ENCODE results near the gene KIAA1671.

The KIAA1671 gene

DNA sequence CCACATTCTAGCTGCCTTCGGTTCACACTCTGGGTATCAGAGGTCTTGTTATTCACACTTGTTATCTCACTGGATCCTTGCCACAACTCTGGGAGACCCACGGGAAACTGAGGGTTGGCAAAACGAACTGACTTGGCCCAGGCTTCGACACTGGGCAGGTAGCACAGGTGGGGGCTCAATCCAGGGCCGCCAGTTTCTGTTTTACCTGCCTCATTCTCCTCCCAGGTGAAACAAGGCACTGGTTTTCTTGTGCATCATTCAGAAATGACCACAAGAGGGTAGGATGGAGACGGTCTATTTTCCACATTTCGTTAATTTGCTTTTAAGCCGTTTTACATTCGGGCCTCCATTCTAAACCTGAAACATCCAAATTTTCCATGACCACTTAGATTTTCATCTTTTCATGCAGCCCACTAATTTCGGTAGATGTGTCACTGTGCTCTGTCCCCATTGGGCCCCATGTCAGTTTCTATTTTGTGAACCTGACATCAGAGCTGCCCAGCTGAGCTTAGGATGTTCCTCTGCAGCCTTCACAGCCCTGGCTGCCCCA, 108.1 kb downstream of the KIAA1671 start:
- no peak for DNase-seq (ENCODE audit: low spot score)
- TF ChIP-seq CTCF (IDR thresholded peaks at IDR 0.05; ENCODE audit: borderline replicate concordance, control extremely low read depth, extremely low read depth, insufficient read depth, missing control alignments) = peak; percentile 6
- in situ Hi-C loops (cut with MboI; ENCODE audit: low sequenced_read_pairs, unreplicated experiment) = no loop called here

GRCh38 chr22:25061134-25061533, 108.6 kb downstream of the KIAA1671 start:
- DNase-seq (ENCODE audit: low spot score) = no peak
- no peak for TF ChIP-seq CTCF (IDR thresholded peaks at IDR 0.05; ENCODE audit: borderline replicate concordance, control extremely low read depth, extremely low read depth, insufficient read depth, missing control alignments)
- in situ Hi-C loops (cut with MboI; ENCODE audit: low sequenced_read_pairs, unreplicated experiment) = no loop called here

DNA sequence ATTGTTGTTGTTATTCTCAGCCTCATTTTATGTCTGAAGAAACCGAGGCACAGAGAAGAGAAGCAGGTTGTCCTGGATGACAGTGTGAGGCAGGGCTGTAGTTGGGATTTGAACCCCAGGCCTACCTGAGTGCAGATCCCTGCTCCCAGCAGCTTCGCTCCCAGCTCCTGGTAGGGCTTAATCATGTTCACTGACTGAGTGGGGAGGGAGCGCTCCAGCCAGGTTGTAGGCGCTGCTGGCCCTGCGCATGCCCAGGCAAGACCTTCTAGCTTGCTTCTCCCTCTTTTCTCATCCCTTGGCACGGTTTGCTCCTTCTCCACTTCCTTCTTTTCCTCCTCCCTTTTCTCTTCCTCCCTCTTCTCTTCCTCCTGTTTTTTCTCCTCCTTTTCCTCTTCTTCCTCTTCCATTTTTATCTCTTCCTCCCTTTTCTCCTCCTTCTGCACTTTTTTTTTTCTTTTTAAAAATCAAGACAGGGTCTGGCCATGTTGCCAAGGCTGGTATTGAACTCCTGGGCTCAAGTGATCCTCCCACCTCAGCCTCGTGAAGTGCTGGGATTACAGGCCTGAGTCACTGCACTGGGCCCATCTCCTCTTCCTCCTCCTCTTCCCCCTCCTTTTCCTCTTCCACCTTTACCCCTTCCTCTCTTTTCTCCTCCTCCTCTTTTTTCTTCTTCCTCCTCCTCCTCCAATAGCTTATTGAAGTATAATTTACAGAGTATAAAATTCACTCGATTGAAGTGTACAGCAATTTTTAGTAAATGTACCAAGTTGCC, 109.3 kb downstream of the KIAA1671 start:
- no peak for TF ChIP-seq CTCF (IDR thresholded peaks at IDR 0.05; ENCODE audit: borderline replicate concordance, control extremely low read depth, extremely low read depth, insufficient read depth, missing control alignments)
- in situ Hi-C loops (cut with MboI; ENCODE audit: low sequenced_read_pairs, unreplicated experiment) = no loop called here

GRCh38 chr22:25062386-25063085, 110.0 kb downstream of the KIAA1671 start:
- DNase-seq (ENCODE audit: low spot score) = no peak
- no peak for TF ChIP-seq CTCF (IDR thresholded peaks at IDR 0.05; ENCODE audit: borderline replicate concordance, control extremely low read depth, extremely low read depth, insufficient read depth, missing control alignments)
- in situ Hi-C loops (cut with MboI; ENCODE audit: low sequenced_read_pairs, unreplicated experiment) = no loop called here

More for the DNA sequence above, 109.3 kb downstream of the KIAA1671 start:
- no peak for DNase-seq (ENCODE audit: low spot score)

DNA sequence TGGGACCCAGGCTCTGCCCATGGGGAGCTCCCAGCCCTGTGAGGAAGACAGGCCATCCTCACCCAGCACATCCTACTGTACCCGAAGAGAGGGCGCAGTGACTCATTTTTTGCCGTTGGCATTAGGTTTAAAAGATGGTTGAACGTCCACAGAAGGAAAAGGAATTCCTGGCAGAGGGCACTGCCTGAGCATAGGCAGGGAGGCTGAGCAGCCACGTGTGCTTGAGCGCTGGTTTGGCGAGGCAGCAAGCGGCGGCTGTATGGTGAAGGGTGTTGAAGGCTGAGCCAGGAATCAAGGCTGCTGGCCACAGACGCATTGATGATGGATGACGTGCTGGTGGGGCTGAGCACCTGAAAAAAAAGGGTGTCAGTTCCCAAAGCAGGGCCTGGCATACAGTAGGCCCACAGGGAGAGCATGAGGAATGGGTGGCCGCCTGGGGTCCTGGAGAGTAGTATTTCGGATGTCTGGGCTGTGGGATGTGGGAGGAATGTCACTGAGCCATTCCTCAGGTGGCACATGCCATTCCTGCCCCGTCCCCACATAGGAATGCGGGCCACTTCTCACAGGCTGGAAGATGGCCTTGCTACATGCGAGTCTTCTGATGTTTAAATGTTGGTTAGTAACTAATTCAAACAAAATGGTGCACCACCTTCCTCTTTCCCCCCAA, 112.5 kb downstream of the KIAA1671 start:
- TF ChIP-seq CTCF (IDR thresholded peaks at IDR 0.05; ENCODE audit: borderline replicate concordance, control extremely low read depth, extremely low read depth, insufficient read depth, missing control alignments) = no peak
- DNase-seq (ENCODE audit: low spot score) = no peak
- in situ Hi-C loops (cut with MboI; ENCODE audit: low sequenced_read_pairs, unreplicated experiment) = no loop called here

GRCh38 chr22:25066861-25067435, 114.4 kb downstream of the KIAA1671 start:
- no peak for TF ChIP-seq CTCF (IDR thresholded peaks at IDR 0.05; ENCODE audit: borderline replicate concordance, control extremely low read depth, extremely low read depth, insufficient read depth, missing control alignments)
- in situ Hi-C loops (cut with MboI; ENCODE audit: low sequenced_read_pairs, unreplicated experiment) = no loop called here
- DNase-seq (ENCODE audit: low spot score) = no peak

Measured in GM13976 (cell line).